HL-60 (cell line): Measurements from ENCODE around the gene ITSN1.

Source experiments
- DNase-seq, 2 experiments: peaks; one replicate each; pipeline ENCODE4 v3.0.0-alpha.2; 2010 to 2020; ENCODE audit warnings: low read depth in 1 of 2, low spot score in 1 of 2
- H3K27ac ChIP-seq: fragments of 250-450 bp; sonication (Bioruptor Pico); replicated peaks from 2 replicates; pipeline ENCODE4 v1.5.1; 2020; ENCODE audit warnings: mild to moderate bottlenecking, moderate library complexity
- H3K27me3 ChIP-seq: fragments of 250-450 bp; sonication (Bioruptor Pico); 2 replicates; pipeline ENCODE4 v1.5.1; 2021; ENCODE audit warnings: mild to moderate bottlenecking, moderate library complexity; ENCODE audit not compliant: insufficient read depth, poor library complexity, severe bottlenecking
- H3K4me3 ChIP-seq: replicated peaks from 2 replicates; pipeline ENCODE4 v1.5.1; 2011; ENCODE audit warnings: mild to moderate bottlenecking, control low read depth, low read length; ENCODE audit not compliant: insufficient read depth
- GABPA ChIP-seq: IDR thresholded peaks from 2 replicates; pipeline ENCODE4 v1.6.1; 2012; ENCODE audit warnings: low read depth
- POLR2AphosphoS5 ChIP-seq: IDR thresholded peaks from 2 replicates; pipeline ENCODE4 v1.6.1; 2012; ENCODE audit warnings: low read depth
- SPI1 ChIP-seq: IDR thresholded peaks from 2 replicates; pipeline ENCODE4 v1.6.1; 2012; ENCODE audit warnings: low read depth, mild to moderate bottlenecking, borderline replicate concordance
- TF ChIP-seq, protein P1 (sequence below): IDR thresholded peaks from one replicate; pipeline ENCODE4 v1.5.1; 2011; ENCODE audit warnings: low read length, control low read depth, inconsistent platforms; ENCODE audit not compliant: insufficient read depth
- TF ChIP-seq, protein P2 (sequence below): IDR thresholded peaks from 2 replicates; pipeline ENCODE4 v1.6.1; 2012; ENCODE audit warnings: low read depth; ENCODE audit not compliant: insufficient replicate concordance

ITSN1 gene

DNA sequence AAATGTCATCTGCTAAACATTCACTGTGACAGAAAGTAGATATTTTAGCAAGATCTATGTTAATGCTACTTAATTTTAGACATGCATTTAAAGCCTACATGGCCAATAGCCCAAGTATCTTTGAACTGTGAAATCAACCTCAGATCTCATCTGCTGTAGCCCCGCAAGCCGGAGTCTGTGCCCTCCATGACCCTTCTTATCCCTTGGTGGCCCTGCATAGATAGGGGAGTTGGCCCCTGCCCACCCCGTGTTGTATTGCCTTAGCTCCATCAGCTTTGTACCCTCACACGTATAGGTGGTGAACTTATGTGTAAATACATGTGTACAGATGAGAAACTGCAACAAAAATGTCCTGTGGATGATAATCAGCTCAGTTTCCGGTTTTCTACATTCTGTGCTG is 254.8 kb downstream of the ITSN1 start:
- TF ChIP-seq, protein P1, sequence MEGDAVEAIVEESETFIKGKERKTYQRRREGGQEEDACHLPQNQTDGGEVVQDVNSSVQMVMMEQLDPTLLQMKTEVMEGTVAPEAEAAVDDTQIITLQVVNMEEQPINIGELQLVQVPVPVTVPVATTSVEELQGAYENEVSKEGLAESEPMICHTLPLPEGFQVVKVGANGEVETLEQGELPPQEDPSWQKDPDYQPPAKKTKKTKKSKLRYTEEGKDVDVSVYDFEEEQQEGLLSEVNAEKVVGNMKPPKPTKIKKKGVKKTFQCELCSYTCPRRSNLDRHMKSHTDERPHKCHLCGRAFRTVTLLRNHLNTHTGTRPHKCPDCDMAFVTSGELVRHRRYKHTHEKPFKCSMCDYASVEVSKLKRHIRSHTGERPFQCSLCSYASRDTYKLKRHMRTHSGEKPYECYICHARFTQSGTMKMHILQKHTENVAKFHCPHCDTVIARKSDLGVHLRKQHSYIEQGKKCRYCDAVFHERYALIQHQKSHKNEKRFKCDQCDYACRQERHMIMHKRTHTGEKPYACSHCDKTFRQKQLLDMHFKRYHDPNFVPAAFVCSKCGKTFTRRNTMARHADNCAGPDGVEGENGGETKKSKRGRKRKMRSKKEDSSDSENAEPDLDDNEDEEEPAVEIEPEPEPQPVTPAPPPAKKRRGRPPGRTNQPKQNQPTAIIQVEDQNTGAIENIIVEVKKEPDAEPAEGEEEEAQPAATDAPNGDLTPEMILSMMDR: no peak
- TF ChIP-seq GABPA: no peak
- no peak for TF ChIP-seq POLR2AphosphoS5
- H3K4me3 ChIP-seq: no peak overlapping the region
- no peaks in the 10 kb centered on the region for H3K27me3 ChIP-seq
- DNase-seq: no peak
- no peak overlapping the region for H3K27ac ChIP-seq

DNA sequence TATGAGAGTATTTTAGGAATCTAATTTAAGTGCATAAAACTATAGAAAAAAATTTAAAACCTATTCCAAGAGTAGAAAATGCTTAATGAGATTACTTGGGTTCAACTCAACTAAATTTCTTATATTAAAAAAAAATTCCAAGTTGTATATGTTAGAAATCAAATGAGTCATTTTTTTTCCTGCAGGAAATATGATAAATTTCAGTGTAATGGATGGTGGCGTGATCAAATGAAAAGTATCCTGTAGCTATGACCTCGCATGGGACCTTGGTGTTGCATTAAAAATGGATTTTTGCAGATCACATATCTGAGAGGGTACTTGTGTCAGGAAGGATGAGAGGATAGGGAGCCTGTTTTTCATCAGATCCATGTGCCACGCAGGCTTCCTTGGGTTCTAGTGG is 255.4 kb downstream of the ITSN1 start:
- DNase-seq: no peak
- H3K4me3 ChIP-seq: no peak overlapping the region
- TF ChIP-seq POLR2AphosphoS5: no peak
- no peak for TF ChIP-seq SPI1
- TF ChIP-seq, protein P2, sequence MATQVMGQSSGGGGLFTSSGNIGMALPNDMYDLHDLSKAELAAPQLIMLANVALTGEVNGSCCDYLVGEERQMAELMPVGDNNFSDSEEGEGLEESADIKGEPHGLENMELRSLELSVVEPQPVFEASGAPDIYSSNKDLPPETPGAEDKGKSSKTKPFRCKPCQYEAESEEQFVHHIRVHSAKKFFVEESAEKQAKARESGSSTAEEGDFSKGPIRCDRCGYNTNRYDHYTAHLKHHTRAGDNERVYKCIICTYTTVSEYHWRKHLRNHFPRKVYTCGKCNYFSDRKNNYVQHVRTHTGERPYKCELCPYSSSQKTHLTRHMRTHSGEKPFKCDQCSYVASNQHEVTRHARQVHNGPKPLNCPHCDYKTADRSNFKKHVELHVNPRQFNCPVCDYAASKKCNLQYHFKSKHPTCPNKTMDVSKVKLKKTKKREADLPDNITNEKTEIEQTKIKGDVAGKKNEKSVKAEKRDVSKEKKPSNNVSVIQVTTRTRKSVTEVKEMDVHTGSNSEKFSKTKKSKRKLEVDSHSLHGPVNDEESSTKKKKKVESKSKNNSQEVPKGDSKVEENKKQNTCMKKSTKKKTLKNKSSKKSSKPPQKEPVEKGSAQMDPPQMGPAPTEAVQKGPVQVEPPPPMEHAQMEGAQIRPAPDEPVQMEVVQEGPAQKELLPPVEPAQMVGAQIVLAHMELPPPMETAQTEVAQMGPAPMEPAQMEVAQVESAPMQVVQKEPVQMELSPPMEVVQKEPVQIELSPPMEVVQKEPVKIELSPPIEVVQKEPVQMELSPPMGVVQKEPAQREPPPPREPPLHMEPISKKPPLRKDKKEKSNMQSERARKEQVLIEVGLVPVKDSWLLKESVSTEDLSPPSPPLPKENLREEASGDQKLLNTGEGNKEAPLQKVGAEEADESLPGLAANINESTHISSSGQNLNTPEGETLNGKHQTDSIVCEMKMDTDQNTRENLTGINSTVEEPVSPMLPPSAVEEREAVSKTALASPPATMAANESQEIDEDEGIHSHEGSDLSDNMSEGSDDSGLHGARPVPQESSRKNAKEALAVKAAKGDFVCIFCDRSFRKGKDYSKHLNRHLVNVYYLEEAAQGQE: no peak
- TF ChIP-seq, protein P1: no peak
- TF ChIP-seq GABPA: no peak
- no peak overlapping the region for H3K27ac ChIP-seq
- no peaks in the 10 kb centered on the region for H3K27me3 ChIP-seq

DNA sequence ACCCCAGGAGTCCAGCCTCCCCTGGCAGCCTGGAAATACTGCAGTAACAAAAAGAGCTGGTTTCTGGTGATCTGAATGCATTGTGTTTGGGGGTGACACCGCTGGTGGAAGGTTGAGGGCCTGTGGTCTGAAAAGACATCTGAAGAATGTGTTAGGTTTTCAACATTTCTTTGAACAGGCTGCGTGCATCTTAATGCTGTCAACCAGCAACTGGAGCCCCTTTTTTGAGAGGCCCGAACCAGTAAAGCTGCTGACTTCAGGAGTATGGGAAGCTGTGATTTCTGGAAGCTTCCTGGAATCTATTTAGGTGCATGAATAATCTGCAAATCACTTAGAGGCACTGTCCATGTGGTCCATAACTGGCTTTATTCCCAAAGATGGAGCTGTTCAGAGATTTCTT is 256.3 kb downstream of the ITSN1 start:
- Histone ChIP-seq H3K27me3 (no peaks in the 10 kb centered on the region), H3K27ac (no peak overlapping the region), H3K4me3 (no peak overlapping the region)
- no peak for DNase-seq
- TF ChIP-seq SPI1 (no peak), POLR2AphosphoS5 (no peak), GABPA (no peak)
- TF ChIP-seq, protein P2: no peak
- TF ChIP-seq, protein P1: no peak

DNA sequence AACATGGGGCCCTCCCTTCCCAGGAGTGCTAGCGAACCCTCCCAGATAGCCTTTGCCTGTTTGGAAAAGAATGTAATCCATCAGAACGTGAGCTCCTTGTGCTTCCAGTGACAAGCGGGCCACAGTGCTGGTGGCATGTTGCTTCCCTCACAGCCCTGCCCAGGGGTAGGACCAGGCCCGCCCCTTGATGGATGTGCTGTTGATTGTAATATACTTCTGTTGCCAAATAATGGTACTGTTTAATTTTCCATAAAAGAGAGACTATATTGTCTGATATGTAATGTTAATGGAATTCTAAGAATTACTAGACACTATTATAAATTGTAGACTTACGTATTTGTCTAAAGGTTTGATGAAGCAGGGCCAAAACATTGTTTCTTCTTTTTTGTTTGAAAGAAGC is 256.9 kb downstream of the ITSN1 start:
- no peak for DNase-seq
- no peak overlapping the region for H3K4me3 ChIP-seq
- no peaks in the 10 kb centered on the region for H3K27me3 ChIP-seq
- TF ChIP-seq, protein P1: no peak
- TF ChIP-seq, protein P2: no peak
- TF ChIP-seq GABPA (no peak), SPI1 (no peak), POLR2AphosphoS5 (no peak)
- H3K27ac ChIP-seq: no peak overlapping the region
